ENCODE data around the gene CSRNP3. TPM values are rescaled to one million over a fixed set of nuclear protein-coding genes. Genes with fewer than 3 reads are reported as not detected.

CSRNP3 gene
- total and polyA plus RNA-seq, 2 donors (not counting 1 experiment from before 2014, with no cell fraction given), result not detected

DNA sequence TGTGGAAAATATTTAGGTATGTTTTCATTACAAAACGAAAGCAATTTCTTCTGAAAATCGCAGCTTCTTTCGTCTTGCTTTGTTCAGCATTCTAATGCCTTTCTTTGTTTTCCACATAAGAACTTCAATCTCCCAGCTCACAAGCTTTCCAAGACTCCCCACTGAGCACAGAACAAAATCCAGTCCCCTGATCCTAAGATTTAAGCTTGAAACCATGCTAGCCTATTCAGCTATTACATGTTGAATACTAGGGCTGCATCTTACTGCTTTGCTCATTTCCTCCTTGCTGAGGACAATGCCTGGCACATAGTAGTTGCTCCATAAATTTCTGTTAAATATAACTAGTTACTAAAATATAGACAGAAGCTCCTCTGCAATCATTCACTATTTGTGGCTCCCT lies 163.9 kb downstream of the CSRNP3 start:
- 95% methylated on average over 3 of the region's 3 CpGs for whole genome bisulfite sequencing (ENCODE audit: insufficient coverage)
- Mint-ChIP-seq H3K4me3 (no peak overlapping the region), H3K27ac (no peak overlapping the region), H3K4me1 (no peaks in the 10 kb centered on the region), H3K9me3 (ENCODE audit: insufficient read depth) (no peaks in the 10 kb centered on the region), H3K27me3 (peaks cover 10% of the 10 kb centered on the region)
- ChIA-PET POLR2A (no interaction called here), CTCF (no interaction called here)
- no peak overlapping the region for H3K4me3 ChIP-seq (ENCODE audit: control extremely low read depth in 1 of 5, extremely low read depth in 1 of 5, insufficient read depth in 1 of 5, low read depth in 2 of 5, low read length in 4 of 5)
- ATAC-seq (ENCODE audit: low read depth), result no peak
- H3K27me3 ChIP-seq (replicated peaks in 1 of 4; ENCODE audit: control extremely low read depth in 1 of 4, control insufficient read depth in 3 of 4, insufficient read depth in 4 of 4, low read length in 3 of 4), result peaks cover 0 to 3% (median 0%) of the 10 kb centered on the region in 4 experiments
- no peak overlapping the region for H3K27ac ChIP-seq (ENCODE audit: low read length in 2 of 2)
- no peaks in the 10 kb centered on the region for H3K79me2 ChIP-seq (ENCODE audit: control insufficient read depth, insufficient read depth, low read length)
- H3K4me1 ChIP-seq (ENCODE audit: control insufficient read depth in 2 of 2, insufficient read depth in 2 of 2, low read length in 2 of 2), result no peaks in the 10 kb centered on the region
- TF ChIP-seq EZH2 (IDR thresholded peaks at IDR 0.05; ENCODE audit: borderline replicate concordance, insufficient read depth, low read depth, low read length, poor library complexity, severe bottlenecking), result no peak
- no peak for TF ChIP-seq CTCF (IDR thresholded peaks at IDR 0.05)
- no peak overlapping the region for H3K9ac ChIP-seq (ENCODE audit: low read length)
- DNase-seq, result no peak
- H3K4me2 ChIP-seq (replicated peaks; ENCODE audit: low read depth, low read length, poor library complexity, severe bottlenecking), result no peak overlapping the region
- no peaks in the 10 kb centered on the region for H3K9me3 ChIP-seq (ENCODE audit: control extremely low read depth in 1 of 3, control insufficient read depth in 2 of 3, insufficient read depth in 1 of 3, low read length in 2 of 3)
- intact Hi-C loops (cut with micrococcal nuclease), result no loop called here
- no peaks in the 10 kb centered on the region for H3K36me3 ChIP-seq (replicated peaks in 1 of 2; ENCODE audit: control extremely low read depth in 1 of 2, control insufficient read depth in 1 of 2, extremely low read depth in 1 of 2, insufficient read depth in 2 of 2, low read length in 1 of 2)
- H2AFZ ChIP-seq (ENCODE audit: insufficient read depth, low read depth, low read length, poor library complexity, severe bottlenecking), result no peak overlapping the region
- H4K20me1 ChIP-seq (ENCODE audit: control insufficient read depth, insufficient read depth, low read length, poor library complexity, severe bottlenecking), result no peaks in the 10 kb centered on the region

DNA sequence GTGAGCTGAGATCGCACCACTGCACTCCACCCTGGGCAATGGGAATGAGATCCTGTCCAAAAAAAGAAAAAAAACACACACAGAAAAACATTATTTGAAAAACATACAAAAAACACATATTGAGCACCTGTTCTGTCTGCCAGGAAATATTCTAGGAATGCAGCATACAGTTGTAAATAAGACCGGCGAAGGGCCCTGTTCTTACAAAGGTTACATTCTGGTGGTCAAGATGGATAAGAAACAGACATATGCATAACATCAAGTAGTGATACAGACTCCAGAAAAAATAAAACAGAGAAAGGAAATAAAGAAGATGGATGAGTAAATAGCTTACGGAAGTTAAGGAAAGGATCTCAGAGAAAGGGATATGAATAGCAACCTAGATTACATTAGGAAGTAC lies 164.8 kb downstream of the CSRNP3 start:
- 100% methylated on average over 2 of the region's 4 CpGs for WGBS (ENCODE audit: insufficient coverage)
- Histone ChIP-seq H3K4me1 (ENCODE audit: control insufficient read depth in 2 of 2, insufficient read depth in 2 of 2, low read length in 2 of 2) (no peaks in the 10 kb centered on the region), H3K4me3 (ENCODE audit: control extremely low read depth in 1 of 5, extremely low read depth in 1 of 5, insufficient read depth in 1 of 5, low read depth in 2 of 5, low read length in 4 of 5) (no peak overlapping the region), H3K27ac (ENCODE audit: low read length in 2 of 2) (no peak overlapping the region), H3K4me2 (replicated peaks; ENCODE audit: low read depth, low read length, poor library complexity, severe bottlenecking) (no peak overlapping the region), H4K20me1 (ENCODE audit: control insufficient read depth, insufficient read depth, low read length, poor library complexity, severe bottlenecking) (no peaks in the 10 kb centered on the region), H3K79me2 (ENCODE audit: control insufficient read depth, insufficient read depth, low read length) (no peaks in the 10 kb centered on the region), H3K9ac (ENCODE audit: low read length) (no peak overlapping the region), H2AFZ (ENCODE audit: insufficient read depth, low read depth, low read length, poor library complexity, severe bottlenecking) (no peak overlapping the region), H3K36me3 (replicated peaks in 1 of 2; ENCODE audit: control extremely low read depth in 1 of 2, control insufficient read depth in 1 of 2, extremely low read depth in 1 of 2, insufficient read depth in 2 of 2, low read length in 1 of 2) (no peaks in the 10 kb centered on the region), H3K27me3 (replicated peaks in 1 of 4; ENCODE audit: control extremely low read depth in 1 of 4, control insufficient read depth in 3 of 4, insufficient read depth in 4 of 4, low read length in 3 of 4) (peaks cover 0 to 3% (median 0%) of the 10 kb centered on the region in 4 experiments), H3K9me3 (ENCODE audit: control extremely low read depth in 1 of 3, control insufficient read depth in 2 of 3, insufficient read depth in 1 of 3, low read length in 2 of 3) (no peaks in the 10 kb centered on the region)
- no peaks in the 10 kb centered on the region for H3K4me1 Mint-ChIP-seq
- DNase-seq (no peak), ATAC-seq (ENCODE audit: low read depth) (no peak)
- ChIA-PET CTCF (no interaction called here), POLR2A (no interaction called here)
- no peaks in the 10 kb centered on the region for H3K9me3 Mint-ChIP-seq (ENCODE audit: insufficient read depth)
- intact Hi-C loops (cut with micrococcal nuclease), result no loop called here
- TF ChIP-seq CTCF (IDR thresholded peaks at IDR 0.05) (no peak), EZH2 (IDR thresholded peaks at IDR 0.05; ENCODE audit: borderline replicate concordance, insufficient read depth, low read depth, low read length, poor library complexity, severe bottlenecking) (no peak)
- H3K4me3 Mint-ChIP-seq, result no peak overlapping the region
- peaks cover 8% of the 10 kb centered on the region for H3K27me3 Mint-ChIP-seq
- no peak overlapping the region for H3K27ac Mint-ChIP-seq
